ENCODE results near the gene SH2D6. TPM values are rescaled to one million over a fixed set of nuclear protein-coding genes. Genes with fewer than 3 reads are reported as not detected.
"Not testable (repeated sequence)": the region's sequence is repeated elsewhere in the genome, so short reads cannot be mapped to it uniquely, and the experiment has no call there.

The SH2D6 gene
- total RNA-seq, 3 donors from 2014 or later, result 0.26 to 0.54 (median 0.40) TPM

GRCh38 chr2:85437488-85438200 lies 19.1 kb downstream of the SH2D6 start:
- DNase-seq (peak; percentile 54), ATAC-seq (peak; percentile 82)
- peaks cover 20% of the 10 kb centered on the region for H3K4me1 Mint-ChIP-seq (ENCODE audit: low read depth)
- no peaks in the 10 kb centered on the region for H3K9me3 Mint-ChIP-seq
- H3K4me3 Mint-ChIP-seq, result peak overlapping the region; percentile 79
- H3K27me3 Mint-ChIP-seq (ENCODE audit: low read depth), result no peaks in the 10 kb centered on the region
- no peaks in the 10 kb centered on the region for H3K36me3 Mint-ChIP-seq (ENCODE audit: insufficient read depth)

- DNase-seq, result no peak
- peak; percentile 4 to 9 for ATAC-seq
- H3K36me3 Mint-ChIP-seq (ENCODE audit: insufficient read depth), result no peaks in the 10 kb centered on the region
- peaks cover 20% of the 10 kb centered on the region for H3K4me1 Mint-ChIP-seq (ENCODE audit: low read depth)
- no peaks in the 10 kb centered on the region for H3K27me3 Mint-ChIP-seq (ENCODE audit: low read depth)
- H3K9me3 Mint-ChIP-seq, result no peaks in the 10 kb centered on the region
- H3K4me3 Mint-ChIP-seq, result peak overlapping the region; percentile 78
These were observed 19.9 kb downstream of the SH2D6 start for GRCh38 chr2:85438201-85439024.

- H3K4me3 Mint-ChIP-seq, result peak overlapping the region; percentile 19
- no peak for ATAC-seq
- H3K9me3 Mint-ChIP-seq, result no peaks in the 10 kb centered on the region
- H3K4me1 Mint-ChIP-seq (ENCODE audit: low read depth), result peaks cover 20% of the 10 kb centered on the region
- no peak for DNase-seq
- H3K36me3 Mint-ChIP-seq (ENCODE audit: insufficient read depth), result no peaks in the 10 kb centered on the region
- no peaks in the 10 kb centered on the region for H3K27me3 Mint-ChIP-seq (ENCODE audit: low read depth)
These were observed 20.5 kb downstream of the SH2D6 start for GRCh38 chr2:85439025-85439472.

GRCh38 chr2:85439569-85439968 lies 21.1 kb downstream of the SH2D6 start:
- not testable (repeated sequence) for H3K9me3 Mint-ChIP-seq; H3K36me3 Mint-ChIP-seq (ENCODE audit: insufficient read depth); H3K27me3 Mint-ChIP-seq (ENCODE audit: low read depth); DNase-seq; ATAC-seq; H3K4me3 Mint-ChIP-seq
- H3K4me1 Mint-ChIP-seq (ENCODE audit: low read depth), result peaks cover 20% of the 10 kb centered on the region

GRCh38 chr2:85439986-85440385 lies 21.5 kb downstream of the SH2D6 start:
- ATAC-seq (no peak), DNase-seq (no peak)
- H3K4me1 Mint-ChIP-seq (ENCODE audit: low read depth), result peaks cover 20% of the 10 kb centered on the region

GRCh38 chr2:85440729-85441128 lies 22.2 kb downstream of the SH2D6 start:
- DNase-seq (no peak), ATAC-seq (no peak)
- Mint-ChIP-seq H3K27me3 (ENCODE audit: low read depth) (no peaks in the 10 kb centered on the region), H3K4me3 (no peak overlapping the region), H3K9me3 (no peaks in the 10 kb centered on the region), H3K4me1 (ENCODE audit: low read depth) (peaks cover 19% of the 10 kb centered on the region), H3K36me3 (ENCODE audit: insufficient read depth) (no peaks in the 10 kb centered on the region)

More at GRCh38 chr2:85439986-85440385, 21.5 kb downstream of the SH2D6 start:
- H3K9me3 Mint-ChIP-seq, result no peaks in the 10 kb centered on the region
- no peaks in the 10 kb centered on the region for H3K36me3 Mint-ChIP-seq (ENCODE audit: insufficient read depth)
- H3K4me3 Mint-ChIP-seq, result peak overlapping the region; percentile 11
- H3K27me3 Mint-ChIP-seq (ENCODE audit: low read depth), result no peaks in the 10 kb centered on the region

GRCh38 chr2:85441864-85442263 lies 23.4 kb downstream of the SH2D6 start:
- Mint-ChIP-seq H3K4me3 (no peak overlapping the region), H3K9me3 (no peaks in the 10 kb centered on the region), H3K36me3 (ENCODE audit: insufficient read depth) (no peaks in the 10 kb centered on the region), H3K4me1 (ENCODE audit: low read depth) (peaks cover 19% of the 10 kb centered on the region), H3K27me3 (ENCODE audit: low read depth) (no peaks in the 10 kb centered on the region)
- no peak for ATAC-seq
- DNase-seq, result no peak

GRCh38 chr2:85444629-85445172 lies 26.2 kb downstream of the SH2D6 start:
- no peak overlapping the region for H3K4me3 Mint-ChIP-seq
- H3K36me3 Mint-ChIP-seq (ENCODE audit: insufficient read depth), result no peaks in the 10 kb centered on the region
- no peaks in the 10 kb centered on the region for H3K9me3 Mint-ChIP-seq
- ATAC-seq (no peak), DNase-seq (no peak)
- H3K4me1 Mint-ChIP-seq (ENCODE audit: low read depth), result peaks cover 4% of the 10 kb centered on the region
- no peaks in the 10 kb centered on the region for H3K27me3 Mint-ChIP-seq (ENCODE audit: low read depth)

GRCh38 chr2:85445316-85446295 lies 27.1 kb downstream of the SH2D6 start:
- H3K9me3 Mint-ChIP-seq, result no peaks in the 10 kb centered on the region
- DNase-seq (no peak), ATAC-seq (no peak)
- no peaks in the 10 kb centered on the region for H3K4me1 Mint-ChIP-seq (ENCODE audit: low read depth)
- no peaks in the 10 kb centered on the region for H3K36me3 Mint-ChIP-seq (ENCODE audit: insufficient read depth)
- H3K4me3 Mint-ChIP-seq, result no peak overlapping the region
- H3K27me3 Mint-ChIP-seq (ENCODE audit: low read depth), result no peaks in the 10 kb centered on the region

GRCh38 chr2:85446296-85447221 lies 28.0 kb downstream of the SH2D6 start:
- ATAC-seq (no peak), DNase-seq (no peak)
- no peaks in the 10 kb centered on the region for H3K27me3 Mint-ChIP-seq (ENCODE audit: low read depth)
- H3K36me3 Mint-ChIP-seq (ENCODE audit: insufficient read depth), result no peaks in the 10 kb centered on the region
- no peaks in the 10 kb centered on the region for H3K9me3 Mint-ChIP-seq
- no peak overlapping the region for H3K4me3 Mint-ChIP-seq
- no peaks in the 10 kb centered on the region for H3K4me1 Mint-ChIP-seq (ENCODE audit: low read depth)

DNA sequence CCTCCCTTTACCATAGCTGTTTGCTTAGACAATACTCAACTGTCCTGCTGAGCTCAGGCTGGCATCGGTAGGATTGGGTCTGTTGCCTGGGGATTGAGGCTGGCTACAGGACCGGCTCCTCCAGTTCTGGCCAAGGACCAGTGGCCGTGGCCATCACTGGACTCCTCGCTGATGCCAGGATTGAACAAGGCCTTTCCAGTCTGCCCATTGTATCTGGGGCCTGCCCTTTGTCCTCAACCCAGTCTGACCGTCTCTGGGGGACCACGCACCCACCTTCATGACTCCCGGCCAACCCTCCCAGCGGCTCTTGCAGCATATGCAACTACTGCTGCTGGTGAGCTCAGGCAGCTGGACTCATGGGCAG lies 28.7 kb downstream of the SH2D6 start:
- Mint-ChIP-seq H3K4me1 (ENCODE audit: low read depth) (no peaks in the 10 kb centered on the region), H3K27me3 (ENCODE audit: low read depth) (no peaks in the 10 kb centered on the region), H3K4me3 (no peak overlapping the region), H3K9me3 (no peaks in the 10 kb centered on the region), H3K36me3 (ENCODE audit: insufficient read depth) (no peaks in the 10 kb centered on the region)
- DNase-seq (no peak), ATAC-seq (no peak)

- H3K27me3 Mint-ChIP-seq (ENCODE audit: low read depth), result no peaks in the 10 kb centered on the region
- no peaks in the 10 kb centered on the region for H3K9me3 Mint-ChIP-seq
- H3K36me3 Mint-ChIP-seq (ENCODE audit: insufficient read depth), result no peaks in the 10 kb centered on the region
- no peak for DNase-seq
- ATAC-seq, result no peak
- no peaks in the 10 kb centered on the region for H3K4me1 Mint-ChIP-seq (ENCODE audit: low read depth)
- H3K4me3 Mint-ChIP-seq, result no peak overlapping the region
These were observed 30.1 kb downstream of the SH2D6 start for GRCh38 chr2:85448461-85449213.

Measured in activated T-cell treated with anti-CD3 and anti-CD28 coated beads, Interleukin-2, amount 50 U/mL, for 4 hours (primary cell).